GM12892 (cell line): Measurements from ENCODE around the gene MCL1.

ENCODE experiments used
- POLR2A ChIP-seq: IDR thresholded peaks from 2 replicates; pipeline ENCODE4 v1.6.1; 2011; ENCODE audit warnings: low read depth, low read length, control low read depth
- POLR2AphosphoS5 ChIP-seq: IDR thresholded peaks from 2 replicates; pipeline ENCODE4 v1.6.1; 2011; ENCODE audit warnings: low read depth, low read length, control low read depth

GRCh38 chr1:150574260-150575071 is 4.9 kb downstream of the MCL1 start:
- TF ChIP-seq POLR2AphosphoS5 (peak; percentile 87), POLR2A (peak; percentile 37; the same call in 1 of the 2 replicates)
